Cardiac fibroblast (primary cell): ENCODE data around the gene TOX2.

Experiments used
- DNase-seq, 2 donors: peaks; one replicate each; pipeline versions ENCODE4 v3.0.0 to v3.0.0-alpha.2; 2010; ENCODE audit warnings: low read depth in 2 of 2
- H3K4me3 ChIP-seq, 2 donors: replicated peaks in 1 of 2; 1 replicate in 1 of 2; 2 replicates in 1 of 2; pipeline ENCODE4 v1.5.1; 2011; ENCODE audit warnings: low read depth in 2 of 2, low read length in 2 of 2, mild to moderate bottlenecking in 2 of 2, moderate library complexity in 1 of 2
- CTCF ChIP-seq: IDR thresholded peaks from one replicate; pipeline ENCODE4 v1.5.1; 2011; ENCODE audit warnings: low read depth, mild to moderate bottlenecking, low read length, inconsistent platforms

TOX2 gene

GRCh38 chr20:43968341-43969000, 53.8 kb downstream of the TOX2 start:
- DNase-seq: no peak
- TF ChIP-seq CTCF: no peak
- no peak overlapping the region for H3K4me3 ChIP-seq

- DNase-seq: no peak
- TF ChIP-seq CTCF: no peak
- no peak overlapping the region for H3K4me3 ChIP-seq
These were observed 54.4 kb downstream of the TOX2 start for GRCh38 chr20:43969028-43969447.

- no peak for DNase-seq
These were observed 55.0 kb downstream of the TOX2 start for GRCh38 chr20:43969501-43970182.

GRCh38 chr20:43971267-43971666, 56.6 kb downstream of the TOX2 start:
- TF ChIP-seq CTCF: no peak
- H3K4me3 ChIP-seq: no peak overlapping the region
- no peak for DNase-seq

More at GRCh38 chr20:43969501-43970182, 55.0 kb downstream of the TOX2 start:
- TF ChIP-seq CTCF: no peak
- H3K4me3 ChIP-seq: no peak overlapping the region

GRCh38 chr20:43972051-43972450, 57.4 kb downstream of the TOX2 start:
- no peak for TF ChIP-seq CTCF
- DNase-seq: no peak
- H3K4me3 ChIP-seq: no peak overlapping the region

GRCh38 chr20:43972692-43973091, 58.0 kb downstream of the TOX2 start:
- no peak overlapping the region for H3K4me3 ChIP-seq
- DNase-seq: no peak
- no peak for TF ChIP-seq CTCF
